GM18868 (cell line): ENCODE data around the gene CD300LD.
"Not testable (repeated sequence)": the region's sequence is repeated elsewhere in the genome, so short reads cannot be mapped to it uniquely, and the experiment has no call there.

Experiments used
- ATAC-seq: cut with Tn5 transposase; IDR thresholded peaks from one replicate; pipeline ENCODE4 v1.9.1; 2021; ENCODE audit warnings: mild to moderate bottlenecking, moderate library complexity; ENCODE audit not compliant: unreplicated experiment

The CD300LD gene

GRCh38 chr17:74592087-74592990 lies at the start of gene CD300LD:
Gene CD300LD, minus strand, starts transcription at chr17:74592283. Its CDS starts 81 bp downstream, at chr17:74592202.
- ATAC-seq = no peak

DNA sequence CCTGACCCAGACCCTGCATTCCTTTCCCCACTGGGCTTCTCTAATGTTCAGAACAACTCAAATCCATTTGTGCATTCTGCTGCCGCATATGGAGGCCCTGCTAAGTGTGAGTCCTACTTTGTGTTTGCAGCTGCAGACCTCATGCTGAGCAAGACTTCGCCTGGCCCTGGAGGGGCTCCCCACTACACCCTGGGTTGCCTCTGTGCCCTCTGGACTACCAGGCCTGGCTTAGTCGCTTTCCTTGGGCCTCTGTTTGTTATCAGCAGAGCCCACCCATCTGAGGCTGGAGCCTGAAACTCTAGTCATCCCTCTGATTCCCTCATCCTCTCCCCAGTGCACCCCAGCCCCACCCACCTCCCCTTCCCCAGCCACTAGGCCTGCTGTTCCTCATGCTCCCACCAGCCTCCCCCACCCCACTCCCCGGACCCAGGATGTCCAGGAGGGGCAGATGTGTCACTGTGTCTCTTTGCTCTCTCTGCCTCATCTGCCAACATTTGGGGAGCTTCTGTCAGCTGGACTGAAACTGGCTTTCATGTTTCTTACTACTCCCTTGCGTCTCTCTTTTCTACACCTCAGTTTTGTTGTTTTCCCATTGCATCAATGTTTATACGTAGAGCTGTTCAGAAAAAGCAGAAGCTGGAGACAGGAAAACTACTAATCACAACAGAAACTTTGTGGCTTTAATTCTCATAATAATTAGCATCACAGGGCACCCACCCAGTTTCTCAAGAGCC lies 49.3 kb upstream of the CD300LD start:
- no peak for ATAC-seq

- no peak for ATAC-seq
These were observed 47.6 kb upstream of the CD300LD start for GRCh38 chr17:74639704-74640151.

- no peak for ATAC-seq
These were observed 45.8 kb upstream of the CD300LD start for GRCh38 chr17:74637926-74638325.

DNA sequence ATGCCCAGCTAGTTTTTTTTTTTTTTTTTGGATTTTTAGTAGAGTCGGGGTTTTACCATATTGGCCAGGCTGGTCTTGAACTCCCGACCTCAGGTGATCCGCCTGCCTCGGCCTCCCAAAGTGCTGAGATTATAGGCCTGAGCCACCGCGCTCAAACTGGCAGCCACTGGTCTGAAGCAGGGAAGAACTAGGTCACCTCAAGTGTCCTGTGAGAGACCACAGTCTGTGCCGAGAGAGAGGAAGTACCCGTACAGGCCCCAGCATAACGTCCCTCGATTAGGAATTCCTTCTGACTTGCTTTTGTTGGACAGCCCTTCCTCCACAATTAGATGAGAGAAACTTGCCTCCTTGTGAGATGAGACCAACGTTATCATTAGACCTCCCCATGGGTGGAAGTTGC lies 45.2 kb upstream of the CD300LD start:
- no peak for ATAC-seq

DNA sequence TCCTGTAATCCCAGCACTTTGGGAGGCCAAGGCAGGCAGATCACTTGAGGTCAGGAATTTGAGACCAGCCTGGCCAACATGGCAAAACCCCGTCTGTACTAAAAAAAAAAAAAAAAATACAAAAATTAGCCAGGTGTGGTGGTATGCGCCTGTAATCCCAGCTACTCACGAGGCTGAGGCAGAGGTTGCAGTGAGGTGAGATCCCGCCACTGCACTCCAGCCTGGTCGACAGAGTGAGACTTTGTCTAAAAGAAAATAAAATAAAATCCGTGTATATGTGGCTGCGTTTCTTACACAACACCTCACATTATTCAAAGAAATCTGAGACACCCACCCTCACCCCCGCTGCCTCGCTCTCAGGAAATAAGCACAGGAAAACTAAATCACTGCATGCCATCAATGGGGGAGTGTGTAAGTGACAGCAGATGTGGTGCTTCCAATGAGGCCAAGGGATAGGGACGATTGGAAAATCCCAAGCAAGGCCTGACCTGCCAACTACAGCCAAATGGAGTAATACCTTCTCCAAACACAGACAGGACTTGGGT lies 44.5 kb upstream of the CD300LD start:
- ATAC-seq = not testable (repeated sequence)

GRCh38 chr17:74635418-74635817 lies 43.3 kb upstream of the CD300LD start:
- peak; percentile 44 for ATAC-seq

DNA sequence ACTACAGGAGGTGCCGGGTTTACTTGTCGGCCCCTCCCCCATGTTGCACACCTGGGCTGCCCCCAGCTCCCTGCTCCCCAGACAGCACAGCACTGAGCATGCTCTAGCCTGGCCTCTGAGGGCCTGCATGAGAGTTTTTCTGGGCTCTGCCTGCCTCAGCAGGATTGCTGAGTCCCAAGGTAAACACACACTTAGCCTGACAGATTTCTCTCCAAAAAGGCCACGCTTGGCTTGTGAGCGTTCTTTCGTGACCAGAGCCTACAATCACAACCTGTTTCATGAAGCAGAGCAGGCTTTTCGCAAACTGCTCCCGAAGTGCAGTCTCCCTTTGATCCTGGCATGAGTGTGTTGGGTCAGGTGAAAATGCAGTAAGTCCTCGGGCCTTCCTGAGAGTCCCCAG lies 41.2 kb upstream of the CD300LD start:
- no peak for ATAC-seq

DNA sequence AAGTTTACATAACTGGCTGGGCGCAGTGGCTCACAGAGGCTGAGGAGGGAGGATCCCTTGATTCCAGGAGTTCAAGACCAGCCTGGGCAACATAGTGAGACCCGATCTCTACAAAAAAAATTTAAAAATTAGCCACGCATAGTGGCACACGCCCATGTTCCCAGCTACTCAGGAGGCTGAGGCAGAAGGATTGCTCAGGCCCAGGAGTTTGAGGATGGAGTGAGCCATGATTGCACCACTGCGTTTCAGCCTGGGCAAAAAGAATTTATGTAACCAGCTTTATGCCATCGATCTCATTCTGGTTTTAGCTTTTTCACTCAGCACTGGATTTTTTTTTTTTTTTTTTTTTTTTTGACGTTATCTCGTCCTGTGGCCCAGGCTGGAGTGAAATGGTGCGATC lies 40.5 kb upstream of the CD300LD start:
- ATAC-seq = no peak

DNA sequence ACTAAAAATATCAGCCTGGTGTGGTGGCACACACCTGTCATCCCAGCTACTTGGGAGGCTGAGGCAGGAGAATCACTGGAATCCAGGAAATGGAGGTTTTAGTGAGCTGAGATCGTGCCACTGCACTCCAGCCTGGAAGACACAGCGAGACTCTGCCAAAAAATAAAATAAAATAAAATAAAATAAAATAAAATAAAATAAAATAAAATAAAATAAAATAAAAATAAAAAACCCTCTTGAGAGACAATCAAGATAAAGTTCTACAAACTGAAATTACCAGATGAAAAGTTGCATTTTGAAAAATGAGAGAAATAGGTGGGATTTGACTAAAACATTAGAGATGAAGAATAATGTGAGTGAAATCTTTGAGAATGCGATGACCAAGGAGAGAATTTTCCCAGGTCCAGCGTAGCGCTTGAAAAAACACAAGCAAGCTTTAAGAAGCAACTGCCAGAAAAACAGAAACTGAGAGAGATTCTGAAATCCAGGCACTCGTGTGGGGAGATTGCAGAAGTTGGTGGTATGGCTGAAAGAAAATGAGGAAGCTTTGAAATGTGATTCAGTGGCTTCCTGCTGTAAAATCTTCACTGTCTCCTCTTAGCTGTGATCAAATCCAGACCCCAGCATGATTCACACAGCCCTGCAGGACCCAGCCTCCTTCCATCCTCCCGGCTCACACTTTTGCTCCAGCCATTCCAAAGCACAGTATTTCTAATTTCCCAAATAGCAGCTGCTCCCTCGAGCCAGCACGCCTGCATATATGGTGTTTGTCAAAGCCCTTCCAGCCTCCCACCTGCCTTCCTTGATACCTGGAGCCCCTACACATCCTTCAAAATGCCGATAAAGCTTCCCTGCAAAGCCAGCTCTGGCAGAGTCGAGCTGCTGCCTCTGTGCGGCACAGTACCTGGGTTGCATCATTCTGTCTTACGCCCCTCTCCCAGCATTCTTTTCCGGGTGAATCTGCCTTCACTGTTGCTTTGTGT lies 39.7 kb upstream of the CD300LD start:
- no peak for ATAC-seq

DNA sequence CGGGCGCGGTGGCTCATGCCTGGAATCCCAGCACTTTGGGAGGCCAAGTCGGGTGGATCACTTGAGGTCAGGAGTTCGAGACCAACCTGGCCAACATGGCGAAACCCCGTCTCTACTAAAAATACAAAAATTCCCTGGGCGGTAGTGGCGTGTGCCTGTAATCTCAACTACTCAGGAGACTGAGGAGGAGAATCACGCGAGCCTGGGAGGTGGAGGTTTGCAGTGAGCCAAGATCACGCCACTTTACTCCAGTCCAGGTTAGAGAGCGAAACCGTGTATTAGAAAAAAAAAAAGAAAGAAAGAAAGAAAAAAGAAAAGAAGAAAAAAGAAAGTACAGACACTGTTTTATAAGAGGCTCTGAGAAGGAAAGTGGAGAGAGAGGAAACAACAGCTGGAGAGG lies 38.2 kb upstream of the CD300LD start:
- ATAC-seq = not testable (repeated sequence)

- no peak for ATAC-seq
These were observed 33.6 kb upstream of the CD300LD start for GRCh38 chr17:74625661-74626060.

DNA sequence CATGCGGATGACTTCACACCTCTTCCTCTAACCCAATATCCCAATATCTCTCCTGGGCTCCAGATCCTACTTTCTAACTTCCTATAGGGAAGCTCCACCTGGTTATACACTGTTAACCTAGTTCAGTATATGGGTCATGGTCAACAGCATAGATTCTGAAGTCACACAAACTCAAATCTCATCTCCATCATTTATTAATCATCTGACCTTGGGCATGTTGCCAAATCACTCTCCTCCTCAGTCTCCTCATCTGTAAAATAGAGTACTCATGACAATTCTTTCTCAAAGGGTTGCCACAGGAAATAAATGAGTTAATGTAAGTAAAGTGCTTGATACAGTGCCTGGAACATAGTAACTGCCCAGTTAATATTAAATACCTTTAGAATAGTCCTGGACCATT lies 32.0 kb upstream of the CD300LD start:
- ATAC-seq = no peak

DNA sequence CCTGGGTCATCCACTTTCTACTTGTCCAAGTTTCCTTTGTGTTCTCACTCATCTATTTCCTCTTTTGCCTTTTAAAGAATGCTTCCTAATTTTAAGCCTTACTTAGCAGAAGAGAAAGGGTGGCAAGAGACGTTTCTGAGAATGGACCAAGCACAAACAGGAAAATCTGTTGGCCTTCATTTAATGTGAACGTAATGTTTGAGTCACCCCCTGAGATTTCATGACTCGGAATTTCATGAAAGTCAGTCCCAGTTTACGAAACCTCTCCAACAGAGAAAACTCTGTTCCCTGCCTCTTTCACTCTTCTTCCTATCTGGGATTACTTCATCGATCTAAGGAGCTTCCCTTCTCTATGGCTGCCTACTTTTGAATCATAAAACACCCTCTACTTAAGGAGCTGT lies 31.6 kb upstream of the CD300LD start, which contains the start of gene CD300E:
TSS of gene CD300E (minus strand) at position 46 of the 401 bp plus-strand sequence. CDS start 117 bp downstream, outside the sequence.
- no peak for ATAC-seq

DNA sequence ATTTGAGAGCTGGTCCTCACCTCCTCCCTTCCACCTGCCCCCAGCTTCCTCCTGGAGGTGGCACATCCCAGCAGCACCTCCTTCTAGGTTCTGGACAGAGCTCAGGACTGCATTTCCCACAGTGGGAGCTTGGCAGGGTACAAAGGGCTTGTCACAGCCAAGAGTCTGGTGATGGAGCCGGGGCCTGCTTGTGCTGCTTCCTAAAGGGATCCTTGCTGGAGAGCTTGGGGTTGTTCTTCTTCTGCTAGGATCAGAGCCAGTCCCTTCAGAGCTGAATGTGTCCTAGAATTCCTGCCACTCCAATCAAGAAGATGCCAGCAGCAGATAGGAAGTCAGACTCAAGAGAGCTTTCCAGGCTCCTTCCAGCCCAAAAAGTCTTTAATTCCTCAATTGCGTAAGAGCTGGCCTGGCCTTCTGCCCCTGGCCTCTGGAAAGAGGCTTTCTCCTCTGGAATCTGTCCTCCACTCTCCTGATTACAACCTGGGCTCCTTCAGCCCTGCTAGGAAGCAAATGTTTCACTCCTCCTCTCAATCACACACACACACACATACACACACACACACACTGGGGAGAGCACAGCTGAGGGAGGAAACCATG lies 27.1 kb upstream of the CD300LD start:
- no peak for ATAC-seq

DNA sequence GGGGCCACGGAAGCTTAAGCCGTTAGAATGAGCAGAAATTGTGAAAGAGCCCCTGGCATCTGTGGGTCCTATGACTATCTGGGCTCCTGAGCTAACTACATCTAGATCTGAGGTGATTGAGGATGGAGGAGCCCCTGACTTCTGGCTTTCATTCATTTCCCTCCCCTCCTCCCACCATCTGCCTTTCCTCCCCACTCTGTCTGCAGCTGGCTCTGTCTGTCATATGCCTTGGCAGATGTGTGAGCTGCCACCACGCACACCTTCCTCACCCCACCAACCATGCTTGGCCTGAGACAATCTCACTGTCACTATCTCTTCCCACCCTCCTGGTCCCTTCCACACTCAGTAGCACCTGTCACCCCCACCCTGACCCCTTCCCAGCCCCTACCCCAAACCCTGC lies 26.4 kb upstream of the CD300LD start:
- ATAC-seq = no peak

GRCh38 chr17:74616696-74617095 lies 24.6 kb upstream of the CD300LD start:
- ATAC-seq = no peak

GRCh38 chr17:74612046-74612445 lies 20.0 kb upstream of the CD300LD start:
- no peak for ATAC-seq

- no peak for ATAC-seq
These were observed 18.0 kb upstream of the CD300LD start for GRCh38 chr17:74610108-74610507.

DNA sequence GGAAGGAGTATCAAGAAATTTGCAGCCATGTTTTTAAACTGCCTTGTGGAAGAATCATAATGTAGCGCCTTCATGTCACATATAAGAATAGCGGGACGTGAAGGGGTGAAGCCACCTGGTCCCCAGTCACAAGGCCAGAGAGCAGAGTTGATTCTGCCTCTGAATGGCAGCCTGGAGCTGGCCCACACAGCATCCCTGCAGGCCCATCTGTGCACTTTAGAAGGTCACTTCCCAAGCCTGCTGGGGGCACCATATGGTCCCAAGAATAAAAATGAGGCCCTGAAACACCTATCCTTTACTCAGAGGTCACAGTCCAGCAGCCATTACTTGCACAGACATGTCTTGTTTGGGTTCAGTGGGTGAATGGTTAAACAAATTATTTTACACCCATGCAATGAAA lies 16.4 kb upstream of the CD300LD start:
- ATAC-seq = no peak
